Measurements from ENCODE around the gene ARL11.
"Not testable (repeated sequence)": the region's sequence is repeated elsewhere in the genome, so short reads cannot be mapped to it uniquely, and the experiment has no call there.

Gene ARL11

DNA sequence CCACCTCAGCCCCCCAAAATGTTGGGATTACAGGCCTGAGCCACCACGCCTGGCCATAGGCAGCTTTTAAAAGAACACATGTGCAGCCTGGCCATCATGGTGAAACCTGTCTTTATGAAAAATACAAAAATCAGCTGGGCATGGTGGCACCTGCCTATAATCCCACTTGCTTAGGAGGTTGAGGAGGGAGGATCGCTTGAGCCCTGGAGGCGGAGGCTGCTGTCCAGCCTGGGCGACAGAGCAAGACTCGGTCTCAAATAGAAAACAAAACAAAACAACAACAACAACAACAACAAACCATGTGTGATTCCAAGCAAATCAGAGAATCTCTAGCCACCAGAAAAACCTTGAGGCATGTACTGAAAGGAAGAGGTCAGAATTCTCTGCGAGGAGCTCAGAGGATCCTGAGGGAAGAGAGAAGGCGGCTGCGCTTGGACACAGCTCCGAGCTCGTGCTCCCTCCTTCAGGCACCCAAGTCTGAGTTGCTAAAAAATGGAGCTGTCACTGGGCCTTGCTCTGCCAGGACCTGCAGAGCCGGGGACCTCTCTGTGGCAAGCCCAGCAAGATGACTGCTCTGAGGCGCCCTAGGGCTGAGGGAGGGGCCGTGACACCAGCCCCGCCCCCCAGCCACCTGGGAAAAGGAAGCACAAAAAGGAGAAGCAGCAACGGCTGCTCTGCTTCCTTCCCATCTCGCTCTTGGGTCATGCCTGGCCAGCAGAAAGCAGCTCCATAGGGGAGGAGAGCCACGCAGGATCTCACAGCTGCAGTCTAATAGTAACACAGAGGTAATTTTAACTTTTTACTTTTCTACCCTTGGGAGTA is at the start of gene ARL11:
Gene ARL11, plus strand, starts transcription at position 677 of the 822 bp plus-strand sequence. CDS start 1,941 bp downstream, outside the sequence.
- no peak for DNase-seq

DNA sequence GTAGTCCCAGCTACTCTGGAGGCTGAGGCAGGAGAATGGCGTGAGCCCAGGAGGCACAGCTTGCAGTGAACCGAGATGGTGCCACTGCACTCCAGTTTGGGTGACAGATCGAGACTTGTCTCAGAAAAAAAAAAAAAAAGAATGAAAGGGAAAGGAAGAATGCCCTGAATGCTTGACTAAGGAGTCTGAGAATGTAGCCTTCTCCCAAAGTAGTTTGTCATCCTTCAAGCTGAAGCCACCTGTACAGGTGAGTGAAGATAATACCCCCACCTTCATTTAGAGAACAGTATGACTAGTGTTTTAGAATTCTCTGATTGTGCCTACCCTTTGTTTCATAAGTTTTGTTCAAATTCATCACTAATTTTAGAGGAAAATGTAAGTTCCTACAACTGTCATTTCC is 48.8 kb upstream of the ARL11 start:
- DNase-seq: no peak

DNA sequence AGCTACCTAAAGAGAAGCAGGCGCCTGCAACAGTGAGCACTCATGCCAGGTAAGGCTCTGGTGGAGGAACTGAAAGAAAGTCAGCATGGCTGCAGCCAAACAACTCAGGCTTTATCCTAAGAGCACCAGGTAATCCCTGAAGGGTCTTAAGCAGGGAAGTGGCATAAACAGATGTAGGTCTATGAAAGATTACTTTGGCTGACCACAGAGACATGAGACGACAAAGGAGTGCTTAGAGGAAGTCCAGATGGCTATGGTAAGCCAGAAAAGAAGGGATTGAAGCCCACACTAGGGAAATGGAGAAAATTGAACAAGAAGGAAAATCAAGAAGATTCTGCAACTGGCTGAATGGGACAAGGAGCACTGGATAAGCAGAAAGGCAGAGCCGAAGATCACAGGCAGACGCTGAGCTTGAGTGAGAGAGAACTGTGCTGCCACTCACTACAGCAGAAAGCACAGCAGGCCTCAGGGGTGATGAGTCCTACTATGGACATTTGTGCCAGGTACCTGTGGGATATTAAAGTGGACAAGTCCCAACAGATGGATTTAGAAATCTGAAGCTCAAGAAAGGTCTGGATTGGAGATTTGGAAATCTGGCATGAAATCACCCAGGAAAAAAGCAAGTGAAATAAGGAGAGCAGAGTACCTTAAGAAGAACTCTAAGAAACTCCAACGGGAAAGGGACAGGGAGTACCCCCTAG is 47.2 kb upstream of the ARL11 start:
- no peak for DNase-seq

DNA sequence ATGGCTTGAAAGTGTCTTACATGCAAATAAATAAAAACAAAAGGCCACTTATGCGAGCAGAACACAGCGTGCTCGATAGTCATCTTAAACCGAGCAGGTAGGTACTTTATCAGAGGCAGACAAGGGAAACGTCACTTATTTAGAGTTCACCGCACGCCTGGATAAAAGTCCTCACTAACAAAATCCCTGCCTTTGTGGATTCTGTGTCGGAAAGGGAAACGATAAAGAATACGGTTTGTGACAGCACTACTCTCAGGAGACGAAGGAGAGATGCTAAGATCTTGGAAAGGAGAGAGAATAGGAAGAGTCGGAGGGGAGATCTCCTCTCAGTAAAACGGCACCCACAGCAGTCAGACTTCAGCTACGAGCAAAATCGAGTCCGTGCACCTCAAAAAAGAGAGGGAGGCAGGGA is 43.5 kb upstream of the ARL11 start:
- no peak for DNase-seq

DNA sequence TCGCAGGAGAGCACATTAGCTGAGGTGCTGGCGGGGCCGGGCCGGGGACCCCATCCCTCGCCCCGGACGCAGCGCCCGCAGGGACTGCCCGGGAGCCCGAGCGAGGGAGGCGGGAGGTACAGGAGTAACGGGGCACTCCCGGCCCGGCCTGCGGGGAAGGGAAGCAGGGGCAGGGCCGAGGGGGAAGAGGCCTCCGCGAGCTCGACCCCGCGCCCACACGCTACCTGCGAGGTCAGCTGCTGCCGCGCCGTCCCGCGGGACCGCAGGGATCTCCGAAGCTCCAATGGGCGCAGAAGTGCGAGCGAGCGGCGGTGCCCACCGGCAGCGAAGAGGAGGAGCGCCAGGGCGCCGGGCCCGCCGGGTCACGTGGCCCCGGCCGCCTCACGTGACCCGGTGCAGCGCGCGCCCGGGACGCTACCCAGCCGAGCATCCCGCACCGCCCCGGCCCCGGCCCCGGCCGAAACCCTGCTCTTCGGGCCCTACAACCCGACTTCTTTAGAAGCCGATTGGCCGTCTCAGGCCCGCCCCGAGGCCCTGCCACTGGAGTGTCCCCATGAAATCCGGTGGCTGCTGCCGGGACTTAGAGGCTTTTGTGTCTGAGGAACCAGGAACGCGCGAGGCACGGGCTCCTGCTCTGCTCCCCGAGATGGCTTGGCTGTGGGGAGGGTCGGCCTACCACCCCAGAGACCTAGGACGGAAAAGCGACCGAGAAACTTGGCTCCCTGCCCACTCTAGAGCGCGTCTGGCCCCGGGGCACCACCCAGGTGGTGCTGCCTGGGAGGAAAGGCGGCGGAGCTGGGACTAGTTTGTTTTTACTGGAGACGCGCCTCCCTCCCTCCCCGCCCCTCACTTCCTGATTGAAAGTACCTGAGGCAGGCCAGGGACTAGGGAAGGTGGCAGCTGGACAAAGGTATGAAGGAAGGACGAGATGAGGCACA is 42.8 kb upstream of the ARL11 start, which contains the start of gene RCBTB1:
Gene RCBTB1, minus strand, starts transcription at position 339 of the 938 bp plus-strand sequence. CDS start 18,279 bp downstream, outside the sequence.
- peak; percentile 70 for DNase-seq

DNA sequence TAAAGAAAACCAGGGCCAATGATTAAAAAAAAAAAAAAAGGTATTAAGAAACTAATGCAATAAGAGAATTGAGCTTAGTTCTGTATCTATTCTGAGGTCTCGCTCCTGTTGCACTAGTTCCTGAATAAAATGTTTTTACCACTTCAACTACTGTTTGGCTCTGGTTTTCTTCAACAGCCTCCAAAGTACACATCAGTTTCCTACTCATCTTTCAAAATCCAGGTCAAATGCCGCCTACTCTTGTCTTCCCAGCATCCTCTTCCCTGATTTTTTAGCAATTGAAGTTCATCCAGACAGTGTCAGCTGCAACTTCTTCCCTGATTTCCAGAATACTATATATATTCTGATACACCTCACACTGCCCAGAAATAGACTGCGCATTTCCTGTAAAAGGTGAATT is 41.6 kb upstream of the ARL11 start:
- no peak for DNase-seq

DNA sequence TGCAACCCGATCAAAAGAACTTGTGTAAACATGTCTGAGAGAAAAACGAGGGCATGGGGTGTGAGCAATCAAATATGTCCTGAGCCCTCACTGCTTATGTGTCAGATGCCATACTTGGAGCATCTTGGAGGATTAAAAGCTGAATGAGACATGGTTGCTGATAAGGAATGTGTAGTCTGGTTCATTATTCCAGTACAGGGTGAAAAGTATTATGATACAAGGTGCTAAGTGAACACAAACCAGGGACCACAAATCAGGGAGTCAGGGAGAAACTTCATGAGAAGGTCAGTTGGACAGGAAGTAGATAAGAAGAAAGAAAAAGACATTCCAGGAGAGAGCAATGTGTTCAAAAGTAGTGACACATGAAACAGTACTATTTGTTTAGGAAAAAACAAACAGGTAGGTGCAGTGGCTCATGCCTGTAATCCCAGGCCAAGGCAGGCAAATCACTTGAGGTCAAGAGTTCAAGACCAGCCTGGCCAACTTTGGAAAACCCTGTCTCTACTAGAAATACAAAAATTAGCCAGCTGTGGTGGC is 40.9 kb upstream of the ARL11 start:
- no peak for DNase-seq

DNA sequence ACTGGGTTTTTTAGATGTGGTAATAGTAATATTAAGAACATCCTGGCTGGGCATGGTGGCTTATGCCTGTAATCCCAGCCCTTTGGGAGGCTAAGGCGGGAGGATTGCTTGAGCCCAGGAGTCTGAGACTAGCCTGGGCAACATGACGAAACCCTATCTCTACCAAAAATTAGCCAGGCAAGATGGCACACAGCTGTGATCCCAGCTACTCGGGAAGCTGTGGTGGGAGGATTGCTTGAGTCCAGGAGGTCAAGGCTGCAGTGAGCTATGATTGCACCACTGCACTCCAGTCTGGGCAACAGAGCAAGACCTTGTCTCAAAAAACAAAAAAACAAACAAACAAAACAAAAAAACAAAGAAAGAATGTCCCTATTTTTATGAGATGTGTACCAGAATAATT is 37.6 kb upstream of the ARL11 start:
- not testable (repeated sequence) for DNase-seq

DNA sequence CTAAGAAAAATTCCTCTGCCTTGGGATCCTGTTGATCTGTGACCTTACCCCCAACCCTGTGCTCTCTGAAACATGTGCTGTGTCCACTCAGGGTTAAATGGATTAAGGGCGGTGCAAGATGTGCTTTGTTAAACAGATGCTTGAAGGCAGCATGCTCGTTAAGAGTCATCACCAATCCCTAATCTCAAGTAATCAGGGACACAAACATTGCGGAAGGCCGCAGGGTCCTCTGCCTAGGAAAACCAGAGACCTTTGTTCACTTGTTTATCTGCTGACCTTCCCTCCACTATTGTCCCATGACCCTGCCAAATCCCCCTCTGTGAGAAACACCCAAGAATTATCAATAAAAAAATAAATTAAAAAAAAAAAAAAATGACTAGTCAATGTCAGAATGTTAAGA is 34.4 kb upstream of the ARL11 start:
- not testable (repeated sequence) for DNase-seq

DNA sequence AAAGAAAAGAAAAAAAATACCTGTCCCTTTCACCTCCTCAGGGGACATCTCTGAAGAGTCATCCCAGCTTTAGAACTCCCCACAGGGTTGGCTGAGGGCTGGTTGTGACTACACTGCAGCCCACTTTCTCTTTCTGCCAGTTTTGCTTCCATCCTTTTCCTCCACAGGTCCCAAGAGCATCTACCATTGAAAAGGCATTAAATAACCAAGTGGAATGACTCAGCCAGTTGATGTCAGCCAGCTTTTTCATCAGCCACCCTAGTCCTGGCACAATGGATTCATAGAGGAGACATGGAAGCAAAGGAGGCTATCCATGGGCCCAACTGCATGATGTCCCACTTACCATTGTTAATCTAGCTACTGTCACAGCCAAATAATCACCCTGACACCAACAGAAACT is 33.7 kb upstream of the ARL11 start:
- DNase-seq: no peak

DNA sequence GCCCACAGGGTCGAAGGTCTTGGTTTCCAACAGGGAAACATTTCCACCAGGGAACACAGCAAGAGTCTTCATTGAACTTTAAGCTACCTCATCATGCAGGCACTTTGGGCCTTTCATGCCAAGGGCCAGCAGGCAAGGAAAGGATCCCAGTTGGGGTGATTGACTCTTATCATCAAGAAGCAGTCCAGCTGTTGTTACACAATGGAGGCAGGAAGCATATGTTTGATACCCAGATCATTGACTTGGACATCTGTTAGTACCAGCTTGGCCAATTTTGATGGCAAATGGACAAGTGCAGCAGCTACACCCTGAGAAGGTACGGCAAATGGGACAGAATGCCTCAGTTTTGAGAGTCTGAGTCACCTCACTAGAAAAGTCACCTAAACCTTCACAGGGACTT is 32.1 kb upstream of the ARL11 start:
- DNase-seq: no peak

DNA sequence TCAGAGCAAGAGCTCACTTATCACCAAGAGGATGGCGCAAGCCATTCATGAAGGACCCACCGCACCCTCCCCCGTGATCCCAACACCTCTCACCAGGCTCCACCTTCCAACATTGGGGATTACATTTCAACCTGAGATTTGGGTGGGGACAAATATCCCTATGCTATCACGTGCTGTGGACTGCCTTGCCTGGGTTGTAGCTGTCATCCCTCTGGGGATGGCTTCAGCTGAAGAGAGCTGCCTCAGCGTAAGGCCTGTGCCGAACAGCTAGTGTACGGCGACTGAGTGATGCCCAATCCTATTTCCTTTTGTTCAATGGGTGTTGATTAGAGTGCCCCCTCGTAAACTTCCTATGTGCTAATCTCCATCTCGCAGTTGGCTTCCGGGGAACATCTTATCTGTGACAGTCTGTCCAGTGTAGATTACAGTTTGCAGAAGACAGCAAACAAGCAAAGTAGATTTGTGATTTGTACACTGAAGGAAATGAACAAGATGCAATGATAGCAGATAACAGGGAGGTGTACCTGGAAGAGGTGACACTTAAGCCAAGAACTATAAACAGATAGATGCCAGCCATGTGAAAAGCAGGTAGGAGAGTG is 31.2 kb upstream of the ARL11 start:
- no peak for DNase-seq

DNA sequence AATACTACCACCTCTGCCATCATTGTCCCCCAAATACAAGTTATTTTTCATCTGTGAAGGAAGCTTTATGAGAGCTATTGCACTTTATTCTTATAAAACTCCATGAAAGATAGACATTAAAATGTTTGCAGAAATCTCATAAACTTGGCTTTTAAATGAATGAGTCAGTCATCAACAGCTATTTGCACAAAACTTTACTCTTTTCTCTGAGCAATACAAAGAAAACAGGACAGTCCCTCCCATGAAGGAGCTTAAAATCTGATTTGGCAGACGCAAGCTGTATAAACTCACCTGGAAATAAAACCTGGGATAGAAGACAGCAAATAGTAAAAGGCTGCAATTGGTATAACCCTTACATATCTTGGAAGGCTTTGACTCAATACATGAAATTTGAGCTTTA is 26.3 kb upstream of the ARL11 start:
- no peak for DNase-seq

DNA sequence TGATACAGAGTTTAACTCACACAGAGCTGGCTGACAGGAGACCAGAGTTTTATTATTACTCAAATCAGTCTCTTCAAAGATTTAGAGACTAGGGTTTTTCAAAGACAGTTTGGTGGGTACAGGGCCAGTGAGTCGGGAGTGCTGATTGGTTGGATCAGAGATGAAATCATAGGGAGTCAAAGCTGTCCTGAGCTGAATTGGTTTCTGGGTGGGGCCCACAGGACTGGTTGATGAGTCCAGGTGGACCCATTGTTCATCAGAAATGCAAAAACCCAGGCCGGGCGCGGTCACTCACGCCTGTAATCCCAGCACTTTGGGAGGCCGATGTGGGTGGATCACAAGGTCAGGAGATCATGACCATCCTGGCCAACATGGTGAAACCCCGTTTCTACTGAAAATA is 25.7 kb upstream of the ARL11 start:
- not testable (repeated sequence) for DNase-seq

DNA sequence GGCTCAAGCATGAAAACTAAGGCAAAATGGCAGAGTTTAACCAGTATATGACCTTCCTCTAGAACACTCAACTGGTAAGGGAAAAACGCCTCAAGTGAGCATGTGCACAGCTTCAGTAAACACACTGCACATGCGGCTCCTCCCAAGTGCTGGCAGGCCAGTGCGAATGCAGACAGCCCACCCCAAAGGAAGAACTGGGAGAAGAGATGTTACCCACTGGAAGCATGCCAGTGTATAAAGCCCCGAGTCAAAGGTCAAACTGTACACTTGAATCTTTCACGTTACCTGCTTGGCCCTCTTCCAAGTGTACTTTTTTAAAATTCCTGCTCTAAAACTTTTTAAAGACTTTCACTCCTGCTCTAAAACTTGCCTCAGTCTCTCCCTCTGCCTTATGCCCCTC is 23.7 kb upstream of the ARL11 start:
- no peak for DNase-seq

DNA sequence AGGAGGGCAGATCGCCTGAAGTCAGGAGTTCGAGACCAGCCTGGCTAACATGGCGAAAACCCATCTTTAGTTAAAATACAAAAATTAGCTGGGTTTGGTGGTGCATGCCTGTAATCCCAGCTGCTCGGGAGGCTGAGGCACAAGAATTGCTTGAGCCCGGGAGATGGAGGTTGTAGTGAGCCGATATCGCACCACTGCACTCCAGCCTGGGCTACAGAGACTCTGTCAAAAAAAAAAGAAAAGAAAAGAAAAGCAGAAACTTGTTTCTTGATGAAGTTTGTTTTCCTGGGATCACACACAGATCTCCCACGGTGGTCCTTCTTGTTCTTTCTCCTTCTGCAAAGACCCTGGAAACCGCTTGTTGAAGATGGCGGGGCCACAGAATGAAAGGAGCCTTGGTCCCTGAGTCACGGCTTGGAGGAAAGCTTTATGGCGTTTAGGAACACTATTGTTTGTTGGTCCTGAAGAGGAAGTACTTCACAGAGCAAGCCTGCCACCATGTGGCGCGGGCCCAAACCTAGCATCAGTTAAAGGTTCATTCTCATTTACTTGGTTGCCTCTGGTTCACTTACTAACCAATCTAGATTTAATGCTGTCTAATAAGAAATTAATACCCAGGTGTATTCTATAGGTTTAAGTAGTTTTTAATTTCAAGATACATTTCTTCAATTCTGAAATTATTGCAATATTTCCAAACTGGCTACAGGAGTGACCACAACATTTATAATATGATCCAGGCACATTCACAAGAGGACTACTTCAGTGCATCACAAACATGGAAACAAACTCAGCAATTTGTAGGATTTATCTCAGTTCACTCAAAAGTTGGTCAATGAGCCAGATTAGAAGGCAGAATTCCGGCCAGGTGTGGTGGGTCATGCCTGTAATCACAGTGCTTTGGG is 21.3 kb upstream of the ARL11 start:
- DNase-seq: peak; percentile 85

DNA sequence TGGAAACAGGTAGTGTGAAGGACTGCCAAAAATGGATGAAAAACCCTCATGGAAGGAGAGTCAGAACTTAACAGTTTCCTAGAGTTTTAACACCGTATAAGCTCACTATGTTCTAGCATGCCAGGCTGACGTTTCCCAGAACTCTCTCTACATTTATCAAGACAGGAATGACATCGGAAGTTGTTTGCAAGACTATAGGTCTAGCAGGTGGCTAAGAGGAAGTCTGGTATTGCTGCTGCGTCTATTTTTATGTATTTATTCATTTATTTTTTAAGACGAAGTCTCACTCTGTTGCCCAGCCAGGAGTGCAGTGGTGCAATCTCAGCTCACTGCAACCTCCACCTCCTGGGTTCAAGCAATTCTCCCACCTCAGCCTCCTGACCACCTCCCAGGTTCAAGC is 20.5 kb upstream of the ARL11 start:
- no peak for DNase-seq

DNA sequence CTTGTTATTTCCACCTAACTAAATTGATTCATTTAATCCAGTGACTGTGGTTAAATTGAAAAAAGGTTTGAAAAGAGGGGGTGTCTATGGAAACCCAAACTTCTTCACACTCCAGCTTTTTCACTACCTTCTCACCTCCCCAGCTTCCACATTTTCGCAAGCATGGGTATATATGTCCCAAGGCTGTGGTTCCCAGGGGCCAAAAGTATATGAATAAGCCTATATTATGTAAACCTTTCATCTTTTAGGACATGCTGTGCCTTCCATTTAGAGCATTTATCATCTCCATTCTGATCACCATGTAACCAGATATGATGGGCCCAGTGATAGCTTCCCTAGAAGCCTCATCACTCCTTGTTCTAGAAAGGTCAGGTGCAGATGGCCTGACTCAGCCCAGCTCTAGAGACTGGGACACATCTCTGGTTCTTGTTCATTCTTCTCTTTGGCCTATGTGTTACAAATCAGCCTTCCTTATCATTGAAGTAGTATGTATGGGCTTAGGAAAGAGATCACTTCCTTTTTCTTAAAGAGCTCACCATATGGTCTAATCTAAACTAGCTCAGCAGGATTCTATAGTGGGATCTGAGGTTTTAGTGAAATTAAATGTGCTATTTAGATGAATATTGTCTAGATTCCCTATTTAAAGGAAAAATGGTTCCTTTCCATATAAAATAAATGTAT is 19.5 kb upstream of the ARL11 start:
- no peak for DNase-seq

DNA sequence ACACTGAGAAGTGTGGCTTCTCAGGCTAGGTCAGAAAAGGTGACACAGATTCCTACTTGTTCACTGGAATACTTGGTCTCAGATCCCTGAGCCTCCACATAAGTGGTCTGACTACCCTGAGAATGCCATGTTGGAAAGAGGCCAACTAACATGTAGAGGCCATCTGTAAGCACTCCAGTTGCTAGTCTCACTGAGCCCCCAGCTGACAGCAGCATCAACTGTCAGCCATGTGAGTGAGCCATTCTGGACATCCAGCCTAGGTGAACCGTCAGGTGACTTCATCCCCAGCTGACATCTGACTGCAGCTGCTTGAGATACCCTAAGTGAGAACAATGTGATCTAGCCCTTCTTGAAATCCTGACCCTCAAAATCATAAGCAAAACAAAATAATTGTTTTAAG is 18.1 kb upstream of the ARL11 start:
- DNase-seq: no peak

DNA sequence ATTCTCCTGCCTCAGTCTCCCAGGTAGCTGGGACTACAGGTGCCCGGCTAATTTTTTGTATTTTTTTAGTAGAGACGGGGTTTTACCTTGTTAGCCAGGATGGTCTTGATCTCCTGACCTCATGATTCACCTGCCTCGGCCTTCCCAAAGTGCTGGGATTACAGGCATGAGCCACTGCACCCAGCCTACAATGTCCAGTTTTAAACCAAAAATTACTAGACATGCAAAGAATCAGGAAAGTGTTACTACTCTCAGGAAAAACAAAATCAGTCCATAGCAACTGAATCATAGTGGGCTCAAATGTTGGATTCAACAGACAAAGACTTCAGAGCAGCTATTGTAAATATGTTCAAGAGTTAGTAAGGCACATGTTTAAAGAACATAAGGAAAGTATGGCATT is 16.3 kb upstream of the ARL11 start:
- DNase-seq: not testable (repeated sequence)

All from fibroblast of skin of right biceps (primary cell).